Suprapubic skin (tissue), 4 donors: ENCODE results near the gene DCTPP1. TPM values are rescaled to one million over a fixed set of nuclear protein-coding genes. Genes with fewer than 3 reads are reported as not detected.

Source experiments
- DNase-seq, 2 donors: peaks; one replicate each; pipeline ENCODE4 v3.0.0-alpha.2; 2019; ENCODE audit warnings: low spot score in 2 of 2
- H3K27ac ChIP-seq: fragments of 200-600 bp; sonication (generic); one replicate; pipeline ENCODE4 v1.5.1; 2019
- H3K27me3 ChIP-seq: fragments of 200-600 bp; sonication (generic); one replicate; pipeline ENCODE4 v1.5.1; 2019
- H3K36me3 ChIP-seq: fragments of 200-600 bp; sonication (generic); one replicate; pipeline ENCODE4 v1.5.1; 2019
- H3K4me1 ChIP-seq: fragments of 200-600 bp; sonication (generic); one replicate; pipeline ENCODE4 v1.5.1; 2019
- H3K4me3 ChIP-seq: fragments of 200-600 bp; sonication (generic); one replicate; pipeline ENCODE4 v1.5.1; 2019; ENCODE audit warnings: mild to moderate bottlenecking
- H3K9me3 ChIP-seq: fragments of 200-600 bp; sonication (generic); one replicate; pipeline ENCODE4 v1.5.1; 2019
- EP300 ChIP-seq: sonication (generic); formaldehyde crosslinking; IDR thresholded peaks from one replicate; pipeline ENCODE4 v1.6.1; 2017; ENCODE audit warnings: antibody characterized with exemption
- POLR2A ChIP-seq, 2 donors: fragments of 450-650 bp; IDR thresholded peaks; one replicate each; pipeline ENCODE4 v1.6.1; 2017; ENCODE audit warnings: antibody characterized with exemption in 2 of 2, mild to moderate bottlenecking in 2 of 2, moderate library complexity in 2 of 2
- POLR2AphosphoS5 ChIP-seq, 3 donors: sonication (generic); formaldehyde crosslinking; IDR thresholded peaks; one replicate each; pipeline ENCODE4 v1.6.1; 2017; ENCODE audit warnings: antibody characterized with exemption in 3 of 3
- WGBS: methylation state at CpG from one replicate; pipeline ENCODE4 v1.1.5; 2018; 5-methylcytosine and 5-hydroxymethylcytosine counted together
- total RNA-seq, 4 donors: library from RNA; depleted of rRNA; stranded (reverse); fragments of >200 nt; gene quantifications; one replicate each; pipeline ENCODE4 v1.1.0, GENCODE V29; 2016
- TF ChIP-seq, protein P1 (sequence below), 2 donors: fragments of 200-600 bp in 1 of 2; fragments of 450-650 bp in 1 of 2; sonication (generic) in 1 of 2; IDR thresholded peaks; one replicate each; pipeline ENCODE4 v1.5.1; 2016 to 2019; ENCODE audit warnings: antibody characterized with exemption in 2 of 2, mild to moderate bottlenecking in 1 of 2, moderate library complexity in 1 of 2

DCTPP1 gene
- total RNA-seq, 4 donors from 2014 or later, result 17.2 to 26.0 (median 20.0) TPM

DNA sequence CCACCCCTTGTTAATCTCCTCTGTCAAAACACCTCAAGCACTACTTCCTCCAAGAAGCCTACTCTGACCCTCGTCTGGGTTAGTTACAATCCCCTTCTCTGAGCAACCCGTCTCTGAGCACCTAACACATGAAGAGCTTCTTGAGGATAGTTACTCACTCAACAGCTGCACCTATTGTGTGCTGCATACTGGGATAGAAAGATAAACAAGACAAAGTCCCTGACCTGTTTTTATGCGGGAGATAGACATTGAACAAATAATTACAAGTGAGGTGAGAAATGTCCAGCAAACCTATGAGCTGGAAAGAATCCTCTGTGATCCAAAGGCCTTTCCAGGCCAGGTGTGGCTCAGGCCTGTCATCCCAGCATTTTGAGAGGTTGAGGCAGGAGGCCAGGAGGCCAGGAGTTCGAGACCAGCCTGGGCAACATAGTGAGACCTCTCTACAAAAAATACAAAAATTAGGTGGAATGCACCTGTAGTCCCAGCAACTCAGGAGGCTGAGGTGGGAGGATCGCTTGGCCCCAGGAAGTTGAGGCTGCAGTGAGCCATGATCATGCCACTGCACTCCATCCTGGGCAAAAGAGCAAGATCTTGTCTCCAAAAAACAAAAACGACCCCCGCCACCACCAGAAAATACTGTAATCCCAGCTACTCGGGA is 27.9 kb downstream of the DCTPP1 start:
- H3K27ac ChIP-seq, result no peak overlapping the region
- no peak overlapping the region for H3K4me3 ChIP-seq
- H3K36me3 ChIP-seq, result peaks cover 11% of the 10 kb centered on the region
- no peaks in the 10 kb centered on the region for H3K27me3 ChIP-seq
- peaks cover 23% of the 10 kb centered on the region for H3K4me1 ChIP-seq
- DNase-seq, result no peak
- WGBS, result 84% methylated on average over 8 of the region's 8 CpGs
- TF ChIP-seq EP300 (no peak), POLR2A (IDR thresholded peaks at IDR 0.05) (no peak), POLR2AphosphoS5 (IDR thresholded peaks at IDR 0.05) (no peak)
- TF ChIP-seq, protein P1, sequence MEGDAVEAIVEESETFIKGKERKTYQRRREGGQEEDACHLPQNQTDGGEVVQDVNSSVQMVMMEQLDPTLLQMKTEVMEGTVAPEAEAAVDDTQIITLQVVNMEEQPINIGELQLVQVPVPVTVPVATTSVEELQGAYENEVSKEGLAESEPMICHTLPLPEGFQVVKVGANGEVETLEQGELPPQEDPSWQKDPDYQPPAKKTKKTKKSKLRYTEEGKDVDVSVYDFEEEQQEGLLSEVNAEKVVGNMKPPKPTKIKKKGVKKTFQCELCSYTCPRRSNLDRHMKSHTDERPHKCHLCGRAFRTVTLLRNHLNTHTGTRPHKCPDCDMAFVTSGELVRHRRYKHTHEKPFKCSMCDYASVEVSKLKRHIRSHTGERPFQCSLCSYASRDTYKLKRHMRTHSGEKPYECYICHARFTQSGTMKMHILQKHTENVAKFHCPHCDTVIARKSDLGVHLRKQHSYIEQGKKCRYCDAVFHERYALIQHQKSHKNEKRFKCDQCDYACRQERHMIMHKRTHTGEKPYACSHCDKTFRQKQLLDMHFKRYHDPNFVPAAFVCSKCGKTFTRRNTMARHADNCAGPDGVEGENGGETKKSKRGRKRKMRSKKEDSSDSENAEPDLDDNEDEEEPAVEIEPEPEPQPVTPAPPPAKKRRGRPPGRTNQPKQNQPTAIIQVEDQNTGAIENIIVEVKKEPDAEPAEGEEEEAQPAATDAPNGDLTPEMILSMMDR (IDR thresholded peaks at IDR 0.05), result no peak
- H3K9me3 ChIP-seq, result no peaks in the 10 kb centered on the region

DNA sequence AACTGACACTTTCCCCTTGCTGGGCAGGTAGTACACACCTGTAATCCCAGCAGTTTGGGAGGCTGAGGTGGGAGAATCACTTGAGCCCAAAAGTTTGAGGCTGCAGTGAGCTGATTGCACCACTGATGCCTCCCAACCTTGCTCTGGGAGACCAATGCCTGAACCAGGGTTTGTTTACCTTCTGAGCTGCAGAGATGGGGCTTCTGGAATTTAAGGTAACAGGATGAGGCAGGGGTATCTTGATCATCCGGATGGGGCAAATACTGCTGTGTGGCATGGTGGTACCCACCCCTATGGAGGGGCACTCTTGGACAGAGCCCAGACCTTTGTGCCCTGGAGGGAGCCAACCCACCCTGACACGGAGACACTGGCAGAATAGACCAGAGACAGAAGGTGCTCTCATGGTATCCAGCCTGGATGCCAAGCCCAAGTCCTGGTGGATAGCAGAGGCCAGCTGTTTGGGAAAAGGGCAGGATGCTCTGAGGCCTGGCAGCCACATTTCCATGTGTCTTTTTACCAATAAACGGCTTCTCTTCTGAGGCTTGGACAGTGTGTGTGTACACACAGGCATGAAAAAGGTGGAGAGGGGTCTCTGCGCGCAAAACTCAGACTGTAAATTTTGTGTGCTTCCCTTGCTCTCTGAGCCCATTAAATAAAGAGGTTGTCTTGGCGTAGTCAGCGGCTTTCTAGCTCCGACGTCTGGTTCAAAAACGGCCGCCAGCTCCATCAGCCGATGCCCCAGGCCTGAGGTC is 30.2 kb downstream of the DCTPP1 start:
- 10% methylated on average over 10 of the region's 12 CpGs for WGBS
- Histone ChIP-seq H3K36me3 (peaks cover 11% of the 10 kb centered on the region), H3K27me3 (no peaks in the 10 kb centered on the region), H3K27ac (peak overlapping the region; percentile 67), H3K9me3 (no peaks in the 10 kb centered on the region), H3K4me3 (peak overlapping the region; percentile 65), H3K4me1 (peaks cover 34% of the 10 kb centered on the region)
- TF ChIP-seq, protein P1 (IDR thresholded peaks at IDR 0.05), result no peak
- TF ChIP-seq POLR2AphosphoS5 (IDR thresholded peaks at IDR 0.05), result no peak
- no peak for TF ChIP-seq EP300
- no peak for TF ChIP-seq POLR2A (IDR thresholded peaks at IDR 0.05)
- DNase-seq, result no peak

DNA sequence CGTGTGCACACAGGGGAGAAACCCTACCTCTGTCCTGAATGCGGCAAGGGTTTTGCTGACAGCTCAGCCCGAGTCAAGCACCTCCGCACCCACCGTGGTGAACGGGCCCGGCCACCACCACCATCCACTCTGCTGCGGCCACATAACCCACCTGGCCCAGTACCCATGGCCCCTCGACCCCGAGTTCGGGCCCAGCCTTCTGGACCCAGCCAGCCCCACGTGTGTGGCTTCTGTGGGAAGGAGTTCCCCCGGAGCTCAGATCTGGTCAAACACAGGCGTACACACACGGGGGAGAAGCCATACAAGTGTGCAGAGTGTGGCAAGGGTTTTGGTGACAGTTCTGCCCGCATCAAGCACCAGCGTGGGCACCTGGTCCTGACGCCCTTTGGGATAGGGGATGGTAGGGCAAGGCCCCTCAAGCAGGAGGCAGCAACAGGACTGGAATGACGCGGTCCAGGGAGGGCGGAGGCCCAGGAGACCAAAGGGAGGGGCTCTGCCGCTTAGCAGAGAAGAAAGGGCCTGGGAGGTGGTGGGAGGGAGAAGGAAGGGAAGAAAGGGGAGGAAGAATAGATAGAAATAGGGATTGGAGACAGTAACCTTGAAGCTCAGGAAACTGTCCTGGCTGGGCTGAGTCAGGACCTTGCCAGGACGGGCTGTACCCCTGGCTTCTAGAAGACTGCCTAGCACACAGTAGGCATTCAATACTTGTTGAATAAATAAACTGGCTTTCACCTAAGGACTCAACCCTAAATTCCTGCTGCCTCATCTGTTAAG is 31.0 kb downstream of the DCTPP1 start:
- TF ChIP-seq, protein P1 (IDR thresholded peaks at IDR 0.05), result no peak
- TF ChIP-seq EP300 (no peak), POLR2A (IDR thresholded peaks at IDR 0.05) (no peak), POLR2AphosphoS5 (IDR thresholded peaks at IDR 0.05) (no peak)
- Histone ChIP-seq H3K4me3 (no peak overlapping the region), H3K27me3 (no peaks in the 10 kb centered on the region), H3K27ac (no peak overlapping the region), H3K9me3 (no peaks in the 10 kb centered on the region), H3K4me1 (peaks cover 41% of the 10 kb centered on the region), H3K36me3 (peaks cover 11% of the 10 kb centered on the region)
- no peak for DNase-seq
- 74% methylated on average over 16 of the region's 23 CpGs for WGBS

DNA sequence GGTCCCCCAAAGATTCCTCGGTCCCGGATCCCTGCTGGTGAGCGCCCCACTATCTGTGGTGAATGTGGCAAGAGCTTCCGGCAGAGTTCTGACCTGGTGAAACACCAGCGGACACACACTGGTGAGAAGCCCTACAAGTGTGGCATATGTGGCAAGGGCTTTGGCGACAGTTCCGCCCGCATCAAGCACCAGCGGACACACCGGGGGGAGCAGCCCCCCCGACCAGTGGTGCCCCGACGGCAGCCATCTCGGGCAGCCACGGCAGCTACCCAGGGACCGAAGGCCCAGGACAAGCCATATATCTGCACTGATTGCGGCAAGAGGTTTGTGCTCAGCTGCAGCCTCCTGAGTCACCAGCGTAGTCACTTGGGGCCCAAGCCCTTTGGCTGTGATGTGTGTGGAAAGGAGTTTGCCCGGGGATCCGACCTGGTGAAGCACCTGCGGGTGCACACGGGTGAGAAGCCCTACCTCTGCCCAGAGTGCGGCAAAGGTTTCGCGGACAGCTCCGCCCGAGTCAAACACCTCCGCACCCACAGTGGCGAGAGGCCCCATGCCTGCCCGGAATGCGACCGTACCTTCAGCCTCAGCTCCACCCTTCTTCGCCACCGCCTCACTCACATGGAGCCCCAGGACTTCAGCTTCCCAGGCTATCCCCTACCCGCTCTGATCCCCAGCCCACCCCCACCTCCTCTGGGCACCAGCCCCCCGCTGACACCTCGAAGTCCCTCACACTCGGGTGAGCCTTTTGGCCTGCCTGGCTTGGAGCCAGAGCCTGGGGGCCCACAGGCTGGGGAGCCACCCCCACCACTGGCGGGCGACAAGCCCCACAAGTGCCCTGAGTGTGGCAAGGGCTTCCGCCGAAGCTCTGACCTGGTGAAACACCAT is 31.8 kb downstream of the DCTPP1 start:
- Histone ChIP-seq H3K4me3 (no peak overlapping the region), H3K36me3 (peaks cover 11% of the 10 kb centered on the region), H3K9me3 (no peaks in the 10 kb centered on the region), H3K27me3 (no peaks in the 10 kb centered on the region), H3K27ac (no peak overlapping the region), H3K4me1 (peaks cover 41% of the 10 kb centered on the region)
- TF ChIP-seq EP300 (no peak), POLR2AphosphoS5 (IDR thresholded peaks at IDR 0.05) (no peak), POLR2A (IDR thresholded peaks at IDR 0.05) (no peak)
- TF ChIP-seq, protein P1 (IDR thresholded peaks at IDR 0.05), result no peak
- 93% methylated on average over 25 of the region's 42 CpGs for WGBS
- no peak for DNase-seq
